ENCODE data around the gene APBB1IP.

- TF ChIP-seq CTCF (IDR thresholded peaks at IDR 0.05) (no peak), EZH2 (IDR thresholded peaks at IDR 0.05; ENCODE audit: borderline replicate concordance, insufficient read depth, low read depth, low read length, poor library complexity, severe bottlenecking) (no peak)
These were observed 14.4 kb upstream of the APBB1IP start for GRCh38 chr10:26423722-26424121.

Measured in B cell (primary cell).